Superior temporal gyrus (tissue), 1 donor: ENCODE data around the gene KCNK16.

Experiments used
- DNase-seq: peaks from one replicate; pipeline ENCODE4 v3.0.0-alpha.2; 2016; ENCODE audit errors: extremely low spot score

Gene KCNK16

DNA sequence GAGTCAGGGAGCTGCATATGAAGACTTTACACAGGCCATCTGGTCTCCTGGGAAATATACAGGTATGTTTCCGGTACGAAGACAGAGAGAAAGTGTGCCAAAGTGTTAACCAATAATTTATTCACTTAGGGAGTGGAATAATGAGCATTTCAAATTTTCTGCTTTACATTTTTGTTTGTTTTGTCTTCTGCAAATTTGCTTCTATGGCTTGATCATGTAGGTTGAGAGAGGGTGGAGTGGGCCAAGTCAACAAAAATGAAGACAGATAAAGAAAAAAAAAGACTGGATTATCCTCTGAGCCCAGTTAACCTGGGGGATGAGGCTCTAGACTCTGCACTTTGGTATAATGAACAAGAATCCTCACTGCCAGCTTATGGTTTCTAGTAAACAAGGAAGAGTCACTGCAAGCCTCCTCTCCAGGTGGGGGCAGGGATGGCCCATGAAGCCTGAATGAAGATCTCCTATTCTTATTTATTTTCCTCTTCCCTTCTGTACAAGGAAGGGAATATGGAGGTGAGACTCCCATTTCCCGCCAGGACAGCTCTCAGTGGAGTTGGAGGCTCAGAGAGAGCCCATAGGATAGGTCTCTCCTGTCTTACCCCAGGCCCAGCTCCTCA, 46.0 kb downstream of the KCNK16 start:
- no peak for DNase-seq

DNA sequence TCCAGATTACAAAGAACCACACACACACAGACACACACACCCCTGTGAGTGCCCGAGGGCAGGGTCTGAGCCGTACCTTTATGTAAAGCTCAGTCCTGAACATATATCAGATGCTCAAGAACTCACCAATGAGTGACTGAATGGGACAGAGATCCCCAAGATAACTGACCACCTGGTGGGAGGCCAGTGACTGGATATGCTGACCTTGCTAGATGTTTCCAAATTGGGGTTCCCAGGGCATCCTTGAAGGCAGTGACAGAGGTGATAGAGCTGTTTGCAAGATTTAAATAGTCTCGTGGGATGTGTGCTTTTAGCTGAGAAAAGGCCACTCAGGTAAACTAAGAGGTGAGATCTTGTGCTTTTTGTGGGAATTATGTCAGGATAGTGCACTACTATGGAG, 47.6 kb downstream of the KCNK16 start:
- no peak for DNase-seq

DNA sequence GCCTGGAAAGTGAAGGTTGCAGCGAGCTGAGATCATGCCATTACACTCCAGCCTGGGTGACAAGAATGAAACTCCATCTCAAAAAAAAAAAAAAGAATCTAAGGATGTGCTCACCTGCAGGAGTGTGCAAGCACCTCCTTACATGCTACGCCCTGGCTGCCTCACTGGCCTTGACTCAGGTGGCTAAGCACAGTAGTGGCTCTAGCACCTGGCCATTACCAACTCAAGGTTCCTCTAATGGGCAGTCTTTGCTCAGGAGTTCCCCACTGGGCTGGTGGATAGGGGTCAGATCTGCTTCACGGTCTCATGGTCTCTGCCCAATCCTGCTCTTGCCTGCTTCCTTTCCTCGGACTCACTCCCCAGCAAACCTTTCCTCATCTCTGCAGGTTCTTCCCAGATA, 48.0 kb downstream of the KCNK16 start:
- DNase-seq, result no peak

DNA sequence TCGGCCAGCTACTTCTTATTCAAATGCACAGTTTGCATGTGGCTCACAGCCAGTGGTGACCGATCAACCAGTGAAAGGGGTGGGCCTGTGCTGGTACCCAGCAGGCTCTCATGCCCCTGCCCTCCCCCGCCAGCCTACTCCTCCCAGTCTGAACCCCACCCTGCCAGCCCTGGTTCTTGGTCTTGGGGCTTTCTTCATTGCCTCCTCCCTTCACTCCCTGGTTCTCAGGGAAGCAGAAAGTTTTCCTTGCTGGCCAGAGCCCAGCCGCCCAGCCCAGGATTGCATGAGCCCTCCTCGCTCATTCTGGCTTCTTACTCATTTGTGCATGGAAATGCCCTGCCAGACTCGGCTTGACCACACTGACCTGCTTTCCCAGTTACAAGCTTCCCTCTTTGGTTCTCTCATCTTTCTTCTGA, 49.1 kb downstream of the KCNK16 start:
- DNase-seq, result no peak

DNA sequence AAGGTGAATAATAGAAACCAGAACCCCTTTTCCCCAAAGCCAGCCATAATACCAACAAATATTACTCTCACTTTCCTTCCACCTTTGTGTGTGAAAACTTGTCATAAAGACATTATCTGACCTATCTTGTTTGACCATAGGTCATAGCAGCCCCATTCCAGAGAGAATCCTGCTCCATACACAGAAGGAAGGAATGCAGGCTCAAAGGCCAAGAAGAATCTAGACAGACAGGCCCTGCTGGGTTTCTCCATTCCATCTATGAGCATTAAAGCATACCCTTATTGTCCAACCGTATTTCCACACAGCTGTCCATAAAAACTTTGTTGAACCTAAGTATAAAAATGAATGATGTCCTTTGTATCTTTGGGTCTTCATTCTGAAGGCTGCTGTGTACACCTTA, 52.5 kb downstream of the KCNK16 start:
- no peak for DNase-seq

DNA sequence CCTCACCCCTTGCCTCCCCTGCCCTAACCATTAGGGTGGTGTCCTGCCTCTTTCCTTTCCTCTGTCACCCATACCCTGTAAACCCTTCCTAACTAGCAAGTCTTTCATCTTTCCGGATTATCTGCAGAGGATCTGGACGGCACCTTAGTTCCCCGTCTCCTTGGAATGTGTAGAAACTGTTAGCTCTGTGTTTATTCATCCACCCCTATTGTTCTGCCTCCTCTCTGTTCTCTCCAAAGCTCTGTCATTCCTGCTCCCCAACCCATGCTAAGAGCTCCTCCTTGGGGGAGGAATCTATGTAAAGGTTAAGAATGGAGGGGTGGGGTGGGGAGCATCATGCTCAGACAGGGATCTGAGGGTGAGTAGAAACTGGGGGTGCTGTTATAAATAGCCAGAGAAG, 53.8 kb downstream of the KCNK16 start:
- no peak for DNase-seq

DNA sequence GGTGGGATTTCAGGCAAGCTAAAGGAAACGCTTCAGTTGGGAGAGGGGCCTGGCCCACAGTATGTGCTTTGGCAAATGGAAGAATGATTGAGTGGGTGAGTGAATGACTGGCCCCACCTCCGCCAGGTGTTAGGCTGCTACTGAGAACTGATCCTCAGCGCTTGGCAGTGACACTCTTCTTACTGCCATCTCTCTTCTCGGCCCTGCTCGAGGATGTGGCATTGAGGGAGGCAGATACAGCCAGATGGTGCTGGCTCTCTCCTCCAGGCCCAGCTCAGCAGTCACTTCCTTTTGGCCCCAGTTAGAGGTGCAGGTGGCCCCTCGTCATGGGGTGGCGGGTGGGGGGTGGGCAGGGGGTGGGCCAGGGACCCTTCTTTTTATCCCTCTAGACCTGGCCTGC, 54.3 kb downstream of the KCNK16 start:
- DNase-seq, result no peak

DNA sequence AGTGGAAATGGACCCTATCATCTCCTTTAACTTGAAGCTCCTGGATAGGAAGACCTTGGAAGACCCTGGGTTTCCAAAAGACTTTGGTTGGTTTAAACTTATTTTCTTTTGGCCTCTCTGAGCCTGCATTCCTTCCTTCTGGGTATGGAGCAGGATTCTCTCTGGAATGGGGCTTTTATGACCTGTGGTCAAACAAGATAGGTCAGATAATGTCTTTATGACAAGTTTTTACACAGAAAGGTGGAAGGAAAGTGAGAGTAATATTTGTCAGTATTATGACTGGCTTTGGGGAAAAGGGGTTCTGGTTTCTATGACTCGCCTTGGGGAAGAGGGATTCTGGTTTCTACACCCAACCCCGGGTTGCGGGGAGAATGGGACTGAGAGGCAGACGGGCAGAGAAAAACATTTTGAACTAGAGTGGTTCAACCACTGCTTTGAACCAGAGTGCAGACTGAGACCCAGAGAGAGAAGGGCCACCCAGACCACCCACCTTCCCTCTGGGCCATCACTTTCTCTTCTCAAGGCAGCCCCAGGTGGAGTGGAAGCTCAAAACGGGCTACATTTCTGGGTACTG, 55.6 kb downstream of the KCNK16 start:
- no peak for DNase-seq

DNA sequence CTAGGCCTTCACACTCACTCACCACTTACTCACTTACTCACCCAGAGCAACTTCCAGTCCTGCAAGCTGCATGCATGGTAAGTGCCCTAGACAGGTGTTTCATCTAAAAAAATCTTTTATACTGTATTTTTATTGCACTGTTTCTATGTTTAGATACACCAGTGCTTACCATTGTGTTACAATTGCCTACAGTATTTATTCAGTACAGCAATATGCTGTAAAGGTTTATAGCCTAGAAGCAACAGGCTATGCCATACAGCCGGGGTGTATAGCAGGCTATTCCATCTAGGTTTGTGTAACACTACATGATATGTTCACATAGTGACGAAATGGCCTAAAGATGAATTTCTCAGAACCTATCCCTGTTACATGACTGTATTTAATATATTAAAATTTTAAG, 56.1 kb downstream of the KCNK16 start:
- no peak for DNase-seq
